ENCODE data around the gene CCDC136.

The CCDC136 gene

DNA sequence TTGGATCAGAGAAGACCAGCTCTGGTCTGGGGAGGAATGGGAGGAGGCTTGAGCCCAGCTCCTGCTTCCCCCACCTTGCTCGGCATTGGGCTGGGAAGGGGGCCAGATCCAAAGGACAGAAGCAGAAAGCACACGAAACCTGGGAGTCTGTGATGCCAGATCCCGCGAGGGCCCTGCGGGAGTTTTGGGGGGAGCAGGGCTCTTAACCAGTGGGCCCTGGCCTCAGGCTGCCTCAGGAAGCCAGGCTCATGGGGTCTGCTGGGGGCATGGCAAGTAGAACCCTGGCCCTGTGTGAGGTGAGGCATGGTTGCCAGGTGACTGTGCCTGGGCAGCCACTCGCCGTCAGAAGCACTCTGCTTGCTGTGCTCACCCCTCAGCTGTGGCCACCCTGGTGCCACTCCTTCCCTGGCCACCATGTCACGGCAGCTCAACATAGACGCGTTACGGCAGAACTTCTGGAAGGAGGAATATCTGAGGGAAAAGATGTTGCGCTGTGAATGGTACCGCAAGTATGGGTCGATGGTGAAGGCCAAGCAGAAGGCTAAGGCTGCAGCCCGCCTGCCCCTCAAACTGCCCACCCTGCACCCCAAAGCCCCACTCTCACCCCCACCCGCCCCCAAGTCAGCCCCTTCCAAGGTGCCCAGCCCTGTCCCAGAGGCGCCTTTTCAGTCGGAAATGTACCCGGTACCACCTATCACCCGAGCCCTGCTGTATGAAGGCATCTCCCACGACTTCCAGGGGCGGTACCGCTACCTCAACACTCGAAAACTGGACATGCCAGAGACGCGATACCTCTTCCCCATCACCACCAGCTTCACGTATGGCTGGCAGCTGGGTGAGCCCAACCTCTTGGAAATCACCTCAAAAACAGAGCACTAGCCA is 74.5 kb downstream of the CCDC136 start:
- DNase-seq = no peak

DNA sequence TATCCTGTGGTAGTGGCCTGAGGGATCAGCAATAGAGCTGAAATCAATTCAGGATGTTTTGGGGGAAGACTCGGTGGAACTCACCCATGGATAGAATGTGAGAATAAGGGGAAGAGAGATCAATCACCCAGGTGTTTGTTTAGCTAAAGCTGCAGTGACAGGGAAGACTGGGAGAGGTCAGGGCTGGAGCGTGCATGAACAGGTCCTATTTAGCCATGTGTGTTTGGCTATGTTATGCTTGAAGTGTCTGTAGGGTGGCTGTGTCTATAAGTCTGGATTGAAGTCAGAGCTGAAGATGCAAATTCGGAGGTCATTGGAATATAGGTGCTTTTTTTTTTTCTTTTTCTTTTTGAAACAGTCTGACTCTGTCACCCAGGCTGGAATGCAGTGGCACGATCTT is 75.5 kb downstream of the CCDC136 start:
- no peak for DNase-seq

DNA sequence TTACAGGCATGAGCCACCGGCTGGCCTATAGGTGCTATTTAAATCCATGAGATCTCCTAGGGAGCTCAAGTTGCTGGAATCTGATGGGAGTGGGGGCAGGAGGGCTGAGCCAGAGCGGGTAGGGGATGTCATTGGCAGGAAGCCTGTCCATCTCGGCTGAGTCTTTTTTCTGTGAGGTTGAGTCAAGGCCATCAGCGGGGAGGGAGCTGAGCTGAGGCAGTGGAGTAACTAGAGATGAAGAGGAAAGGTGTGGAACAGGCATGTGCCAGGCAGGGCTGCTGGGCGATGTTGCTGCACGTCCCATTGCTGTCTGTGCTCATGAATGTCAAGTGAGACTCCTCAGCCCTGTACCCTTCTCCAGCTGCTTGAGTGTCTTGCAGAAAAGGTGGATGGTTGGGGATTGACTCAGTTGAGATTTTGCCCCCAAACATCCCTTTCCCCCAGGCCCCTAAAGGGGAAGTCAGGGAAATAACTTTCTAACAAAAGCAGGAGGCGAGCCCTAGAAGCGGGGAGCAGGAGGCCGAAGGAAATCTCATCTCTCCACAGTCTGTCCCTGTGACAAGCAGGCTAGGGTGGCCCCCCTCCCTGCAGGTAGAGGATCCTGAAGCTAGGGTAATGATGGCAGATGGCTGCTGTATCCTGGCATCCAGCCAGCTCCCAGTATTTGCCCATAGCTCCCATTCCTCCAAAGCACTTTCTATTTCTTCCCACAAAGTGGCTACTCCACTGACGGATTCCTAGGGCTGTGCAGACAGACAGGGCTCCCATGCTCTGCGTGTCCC is 76.3 kb downstream of the CCDC136 start:
- no peak for DNase-seq

DNA sequence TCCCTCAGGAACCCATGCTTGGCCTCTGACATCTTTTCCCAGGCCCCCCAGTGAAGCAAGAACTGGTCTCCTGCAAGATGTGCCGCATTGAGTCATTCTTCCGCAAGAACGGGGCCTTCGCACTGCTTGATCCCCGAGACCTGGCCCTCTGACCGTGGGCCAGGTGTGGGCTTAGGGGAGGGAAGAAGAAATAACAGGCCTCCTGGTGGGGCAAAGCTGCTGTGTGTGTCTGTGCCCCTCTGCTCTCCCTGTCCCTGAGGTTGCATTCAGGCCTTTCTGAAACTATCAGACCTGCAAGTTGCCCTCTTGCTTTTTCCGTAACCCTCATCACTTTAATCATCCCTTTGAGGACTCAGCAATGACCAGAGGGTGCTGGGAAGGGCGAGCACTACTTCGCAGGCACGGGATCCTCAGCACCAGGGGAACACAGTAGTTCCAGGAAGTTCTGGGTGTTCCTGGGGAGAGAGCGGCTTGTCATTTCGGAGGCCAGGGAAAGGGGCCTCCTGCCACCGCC is 76.9 kb downstream of the CCDC136 start:
- no peak for DNase-seq

DNA sequence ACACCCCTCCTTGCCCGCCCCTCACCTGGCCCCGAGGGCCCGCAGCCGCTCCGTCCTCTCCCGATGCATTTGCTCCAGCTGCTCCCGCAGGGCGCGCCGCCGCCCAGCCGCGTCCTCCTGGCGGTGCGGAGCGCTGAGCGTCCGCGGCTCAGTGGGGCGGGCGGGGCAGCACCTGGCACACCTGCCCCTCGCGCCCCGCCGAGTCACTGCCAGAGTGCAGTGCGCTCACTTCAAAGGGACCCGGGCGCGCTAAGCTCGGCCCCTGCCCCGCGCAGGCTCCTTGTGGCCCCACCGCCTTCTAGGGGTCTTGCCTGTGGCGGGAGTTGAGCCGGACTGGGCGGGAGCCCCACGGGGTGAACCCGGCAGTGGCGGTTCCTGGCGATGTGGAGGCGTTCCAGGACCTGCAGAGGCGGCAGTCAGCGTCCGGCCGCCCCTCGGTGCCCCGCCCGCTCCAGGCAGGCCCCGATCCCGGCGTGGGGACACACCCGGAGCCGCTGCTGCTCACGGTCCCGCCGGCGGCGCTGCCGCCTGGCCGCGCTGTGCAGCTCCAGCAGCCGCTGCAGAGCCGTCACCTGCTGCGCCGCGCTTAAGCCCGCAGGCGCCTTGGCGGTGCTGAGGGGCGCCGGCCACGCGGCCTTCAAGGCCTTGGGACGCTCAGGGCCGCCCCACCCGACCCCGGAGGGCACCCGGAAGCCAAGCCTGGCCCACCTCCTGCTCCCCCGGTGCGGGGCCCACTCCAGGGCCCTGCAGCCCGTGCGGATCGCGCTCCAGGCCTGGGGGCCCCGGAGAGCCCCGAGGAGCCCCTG is 77.6 kb downstream of the CCDC136 start:
- peak; percentile 26 for DNase-seq

DNA sequence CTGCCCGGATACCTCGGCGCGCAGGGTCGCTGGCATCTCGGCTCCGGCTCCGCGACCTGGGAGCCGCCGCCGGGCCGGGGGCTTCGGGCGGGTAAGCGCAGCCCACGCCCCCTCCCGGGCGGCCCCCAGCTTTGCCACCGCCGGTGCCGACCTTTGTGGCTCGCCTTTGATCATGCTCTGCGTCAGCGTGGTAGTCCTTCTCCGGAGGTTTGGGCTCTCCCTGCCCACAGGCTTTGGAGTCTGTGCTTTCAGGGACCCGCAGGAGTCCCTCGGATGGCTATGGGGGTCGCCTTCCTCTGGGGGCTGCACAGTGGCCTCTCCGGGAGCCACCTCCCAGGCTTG is 78.1 kb downstream of the CCDC136 start:
- no peak for DNase-seq

DNA sequence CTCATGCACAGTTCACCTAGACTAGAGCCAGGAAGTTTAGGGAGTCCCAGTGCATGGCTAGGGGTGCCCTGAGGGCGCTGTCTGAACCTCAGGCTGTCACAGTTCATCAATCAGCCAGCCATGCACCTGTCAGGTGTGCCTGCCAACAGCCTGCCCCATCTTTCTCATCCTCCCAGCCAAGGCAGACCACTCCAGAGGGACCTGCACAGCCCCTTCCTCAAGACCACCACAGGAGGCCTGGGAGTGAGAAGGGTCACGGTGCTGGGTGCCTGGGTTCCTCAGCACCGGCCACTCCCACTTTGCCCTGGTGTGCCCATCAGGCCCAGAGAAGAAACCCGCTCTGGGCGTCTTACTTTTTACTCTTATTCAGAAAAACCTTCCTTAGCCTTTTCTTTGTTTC is 79.3 kb downstream of the CCDC136 start:
- DNase-seq = no peak
